HepG2 (cell line): ENCODE measurements around the gene HAPLN3.

Source experiments
- FOSL1 ChIP-seq: sonication (generic); formaldehyde crosslinking; IDR thresholded peaks from 2 replicates; pipeline ENCODE4 v1.9.0; 2021; ENCODE audit warnings: missing genetic modification reagents, borderline replicate concordance
- ZNF660 ChIP-seq: sonication (generic); formaldehyde crosslinking; IDR thresholded peaks from 2 replicates; pipeline ENCODE4 v1.5.1; 2020; ENCODE audit warnings: mild to moderate bottlenecking, low read depth, missing genetic modification reagents, borderline replicate concordance
- TF ChIP-seq, protein P1 (sequence below): sonication (generic); formaldehyde crosslinking; IDR thresholded peaks from 2 replicates; pipeline ENCODE4 v1.5.1; 2020; ENCODE audit warnings: mild to moderate bottlenecking, missing genetic modification reagents, moderate library complexity
- TF ChIP-seq, protein P2 (sequence below): sonication (generic); formaldehyde crosslinking; IDR thresholded peaks from 2 replicates; pipeline ENCODE4 v1.5.0; 2020; ENCODE audit warnings: mild to moderate bottlenecking, missing genetic modification reagents, moderate library complexity

- TF ChIP-seq ZNF660 (CRISPR knock-in tag) (no peak), FOSL1 (CRISPR knock-in tag) (no peak)
- TF ChIP-seq, protein P1, sequence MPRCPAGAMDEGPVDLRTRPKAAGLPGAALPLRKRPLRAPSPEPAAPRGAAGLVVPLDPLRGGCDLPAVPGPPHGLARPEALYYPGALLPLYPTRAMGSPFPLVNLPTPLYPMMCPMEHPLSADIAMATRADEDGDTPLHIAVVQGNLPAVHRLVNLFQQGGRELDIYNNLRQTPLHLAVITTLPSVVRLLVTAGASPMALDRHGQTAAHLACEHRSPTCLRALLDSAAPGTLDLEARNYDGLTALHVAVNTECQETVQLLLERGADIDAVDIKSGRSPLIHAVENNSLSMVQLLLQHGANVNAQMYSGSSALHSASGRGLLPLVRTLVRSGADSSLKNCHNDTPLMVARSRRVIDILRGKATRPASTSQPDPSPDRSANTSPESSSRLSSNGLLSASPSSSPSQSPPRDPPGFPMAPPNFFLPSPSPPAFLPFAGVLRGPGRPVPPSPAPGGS (CRISPR knock-in tag): no peak
- TF ChIP-seq, protein P2, sequence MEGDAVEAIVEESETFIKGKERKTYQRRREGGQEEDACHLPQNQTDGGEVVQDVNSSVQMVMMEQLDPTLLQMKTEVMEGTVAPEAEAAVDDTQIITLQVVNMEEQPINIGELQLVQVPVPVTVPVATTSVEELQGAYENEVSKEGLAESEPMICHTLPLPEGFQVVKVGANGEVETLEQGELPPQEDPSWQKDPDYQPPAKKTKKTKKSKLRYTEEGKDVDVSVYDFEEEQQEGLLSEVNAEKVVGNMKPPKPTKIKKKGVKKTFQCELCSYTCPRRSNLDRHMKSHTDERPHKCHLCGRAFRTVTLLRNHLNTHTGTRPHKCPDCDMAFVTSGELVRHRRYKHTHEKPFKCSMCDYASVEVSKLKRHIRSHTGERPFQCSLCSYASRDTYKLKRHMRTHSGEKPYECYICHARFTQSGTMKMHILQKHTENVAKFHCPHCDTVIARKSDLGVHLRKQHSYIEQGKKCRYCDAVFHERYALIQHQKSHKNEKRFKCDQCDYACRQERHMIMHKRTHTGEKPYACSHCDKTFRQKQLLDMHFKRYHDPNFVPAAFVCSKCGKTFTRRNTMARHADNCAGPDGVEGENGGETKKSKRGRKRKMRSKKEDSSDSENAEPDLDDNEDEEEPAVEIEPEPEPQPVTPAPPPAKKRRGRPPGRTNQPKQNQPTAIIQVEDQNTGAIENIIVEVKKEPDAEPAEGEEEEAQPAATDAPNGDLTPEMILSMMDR (CRISPR knock-in tag): no peak
These were observed 62.3 kb downstream of the HAPLN3 start for GRCh38 chr15:88832820-88833730.
